ENCODE measurements around the gene LENG9. TPM values are rescaled to one million over a fixed set of nuclear protein-coding genes. Genes with fewer than 3 reads are reported as not detected.

LENG9 gene
- total RNA-seq, 1 experiment from 2014 or later = 14.7 TPM

GRCh38 chr19:54461210-54461609 lies 2.4 kb downstream of the LENG9 start:
- CTCF ChIA-PET = interaction anchor here (1.1 kb wide), 1 partner anchor 41 kb away, joined by 3 read pairs; no protein-coding TSS in a partner anchor
- no peak for TF ChIP-seq CTCF (IDR thresholded peaks at IDR 0.05; ENCODE audit: unreplicated experiment)
- no peaks in the 10 kb centered on the region for H3K27me3 Mint-ChIP-seq (ENCODE audit: unreplicated experiment)
- DNase-seq = no peak
- peak overlapping the region; percentile 72 for H3K4me3 Mint-ChIP-seq (ENCODE audit: low read depth, unreplicated experiment)
- H3K9me3 Mint-ChIP-seq (ENCODE audit: low read depth, unreplicated experiment) = no peaks in the 10 kb centered on the region
- TSS peak; percentile 32 for BruUV-seq (replicated peaks)
- peaks cover 86% of the 10 kb centered on the region for H3K36me3 Mint-ChIP-seq (ENCODE audit: insufficient read depth, unreplicated experiment)
- H3K27ac Mint-ChIP-seq (ENCODE audit: unreplicated experiment) = peak overlapping the region; percentile 99
- intact Hi-C loops (cut with micrococcal nuclease; ENCODE audit: unreplicated experiment) = no loop called here
- peaks cover 39% of the 10 kb centered on the region for H3K4me1 Mint-ChIP-seq (ENCODE audit: low read depth, unreplicated experiment)

DNA sequence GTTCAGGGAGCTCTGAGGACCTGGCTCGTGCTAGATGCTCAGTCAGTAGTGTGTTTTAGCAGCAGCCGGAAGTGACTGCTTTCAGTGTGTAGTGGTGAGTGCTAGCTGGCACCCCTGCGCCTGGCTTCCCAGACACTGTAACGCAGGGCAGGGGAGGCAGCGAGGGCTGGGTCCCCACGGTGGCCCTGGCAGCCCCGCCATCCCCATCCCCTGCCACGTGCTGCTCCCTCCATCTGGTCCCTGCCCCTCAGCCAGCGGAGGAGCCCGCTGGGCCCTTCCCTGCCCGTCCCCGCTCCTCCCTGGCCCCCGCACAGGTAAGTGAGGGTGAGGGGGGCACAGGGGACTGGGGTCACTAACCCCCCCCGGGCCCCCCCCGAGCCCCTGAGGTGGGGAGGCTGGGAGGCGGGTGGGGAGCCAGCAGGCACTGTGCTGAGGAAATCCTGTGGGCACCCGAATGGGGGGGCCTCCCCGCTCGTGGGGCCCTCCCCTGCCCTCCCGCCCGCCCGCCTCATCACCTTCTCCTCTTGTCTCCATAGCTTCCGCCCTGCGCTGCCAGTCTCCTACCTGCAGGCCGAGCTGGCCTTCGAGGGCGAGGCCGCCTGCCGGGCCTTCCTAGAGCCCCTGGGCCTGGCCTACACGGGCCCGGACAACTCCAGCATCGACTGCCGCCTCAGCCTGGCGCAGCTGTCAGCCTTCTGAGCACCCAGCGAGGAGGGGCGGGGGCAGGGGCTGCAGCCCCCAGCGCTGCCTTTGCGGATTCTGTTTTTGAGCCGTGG lies 3.2 kb downstream of the LENG9 start:
- CTCF ChIA-PET = no interaction called here
- intact Hi-C loops (cut with micrococcal nuclease; ENCODE audit: unreplicated experiment) = no loop called here
- Mint-ChIP-seq H3K27ac (ENCODE audit: unreplicated experiment) (peak overlapping the region; percentile 99), H3K36me3 (ENCODE audit: insufficient read depth, unreplicated experiment) (peaks cover 92% of the 10 kb centered on the region), H3K4me1 (ENCODE audit: low read depth, unreplicated experiment) (peaks cover 39% of the 10 kb centered on the region), H3K9me3 (ENCODE audit: low read depth, unreplicated experiment) (no peaks in the 10 kb centered on the region), H3K27me3 (ENCODE audit: unreplicated experiment) (no peaks in the 10 kb centered on the region), H3K4me3 (ENCODE audit: low read depth, unreplicated experiment) (peak overlapping the region; percentile 72)
- BruUV-seq (replicated peaks) = no TSS peak
- no peak for TF ChIP-seq CTCF (IDR thresholded peaks at IDR 0.05; ENCODE audit: unreplicated experiment)
- no peak for DNase-seq

GRCh38 chr19:54459282-54460229 lies 4.0 kb downstream of the LENG9 start:
- intact Hi-C loops (cut with micrococcal nuclease; ENCODE audit: unreplicated experiment) = no loop called here
- peak overlapping the region; percentile 12 for H3K27ac Mint-ChIP-seq (ENCODE audit: unreplicated experiment)
- CTCF ChIA-PET = no interaction called here

More at GRCh38 chr19:54459282-54460229, 4.0 kb downstream of the LENG9 start:
- peaks cover 96% of the 10 kb centered on the region for H3K36me3 Mint-ChIP-seq (ENCODE audit: insufficient read depth, unreplicated experiment)
- H3K4me3 Mint-ChIP-seq (ENCODE audit: low read depth, unreplicated experiment) = no peak overlapping the region
- H3K27me3 Mint-ChIP-seq (ENCODE audit: unreplicated experiment) = no peaks in the 10 kb centered on the region
- no peak for DNase-seq
- BruUV-seq (replicated peaks) = no TSS peak
- H3K9me3 Mint-ChIP-seq (ENCODE audit: low read depth, unreplicated experiment) = no peaks in the 10 kb centered on the region
- peaks cover 39% of the 10 kb centered on the region for H3K4me1 Mint-ChIP-seq (ENCODE audit: low read depth, unreplicated experiment)
- no peak for TF ChIP-seq CTCF (IDR thresholded peaks at IDR 0.05; ENCODE audit: unreplicated experiment)

All from Calu3 (cell line).